SU-DHL-6 (cell line): ENCODE measurements around the gene ARHGEF37.

Experiments used
- H2AFZ ChIP-seq: fragments of 200-600 bp; sonication (generic); 2 replicates; pipeline ENCODE4 v1.6.1; 2014; ENCODE audit warnings: low read depth, mild to moderate bottlenecking, moderate library complexity, mixed read lengths, antibody characterized with exemption, low read length; ENCODE audit not compliant: severe bottlenecking
- H3F3A ChIP-seq: fragments of 200-600 bp; shearing (Covaris generic); 2 replicates; pipeline ENCODE4 v1.6.0; 2016; ENCODE audit warnings: antibody characterized with exemption, mild to moderate bottlenecking; ENCODE audit not compliant: insufficient read depth
- H3K27ac ChIP-seq: fragments of 200-600 bp; sonication (generic); 2 replicates; pipeline ENCODE4 v1.5.1; 2016; ENCODE audit warnings: low read depth, mild to moderate bottlenecking, low read length, moderate library complexity, mixed read lengths
- H3K27me3 ChIP-seq: fragments of 200-600 bp; sonication (generic), shearing (Covaris generic); 2 replicates; pipeline ENCODE4 v1.6.0; 2014; ENCODE audit warnings: mild to moderate bottlenecking, low read length
- H3K36me3 ChIP-seq: fragments of 200-600 bp; sonication (generic); 2 replicates; pipeline ENCODE4 v1.6.1; 2014; ENCODE audit warnings: mild to moderate bottlenecking, low read length, mixed read lengths
- H3K4me2 ChIP-seq: fragments of 300-600, 200-600 bp; shearing (Covaris generic), sonication (generic); 2 replicates; pipeline ENCODE4 v1.6.0; 2014; ENCODE audit warnings: low read length, low read depth, mild to moderate bottlenecking; ENCODE audit not compliant: poor library complexity, severe bottlenecking
- H3K4me3 ChIP-seq: fragments of 200-600 bp; sonication (generic); 2 replicates; pipeline ENCODE4 v1.5.1; 2014; ENCODE audit warnings: antibody characterized with exemption, low read length, mild to moderate bottlenecking, mixed read lengths; ENCODE audit not compliant: insufficient read depth, poor library complexity, severe bottlenecking
- H3K79me2 ChIP-seq: fragments of 200-600 bp; sonication (generic); 2 replicates; pipeline ENCODE4 v1.6.1; 2014; ENCODE audit warnings: mild to moderate bottlenecking, low read length, moderate library complexity; ENCODE audit not compliant: insufficient read depth
- H3K9ac ChIP-seq: fragments of 200-600 bp; sonication (generic); 2 replicates; pipeline ENCODE4 v1.7.0; 2014; ENCODE audit warnings: mild to moderate bottlenecking, low read length
- H3K9me2 ChIP-seq: fragments of 200-600 bp; sonication (generic); replicated peaks from 2 replicates; pipeline ENCODE4 v1.6.1; 2014; ENCODE audit warnings: low read length; ENCODE audit not compliant: insufficient read depth
- H3K9me3 ChIP-seq: fragments of 200-600 bp; sonication (generic); 2 replicates; pipeline ENCODE4 v1.6.1; 2014; ENCODE audit warnings: low read length, mixed read lengths; ENCODE audit not compliant: insufficient read depth
- H4K20me1 ChIP-seq: fragments of 200-600 bp; sonication (generic); 2 replicates; pipeline ENCODE4 v1.6.1; 2014; ENCODE audit warnings: low read depth, mild to moderate bottlenecking, antibody characterized with exemption, low read length, moderate library complexity, mixed read lengths
- CTCF ChIP-seq: fragments of 200-600 bp; sonication (generic); IDR thresholded peaks from one replicate; pipeline ENCODE4 v1.5.1; 2017; ENCODE audit warnings: antibody characterized with exemption, mild to moderate bottlenecking, low read length, moderate library complexity; ENCODE audit not compliant: insufficient read depth, poor library complexity, severe bottlenecking
- EZH2phosphoT487 ChIP-seq: fragments of 200-600 bp; sonication (generic), shearing (Covaris generic); conservative IDR thresholded peaks from 2 replicates; pipeline ENCODE4 v1.6.1; 2018; ENCODE audit warnings: mild to moderate bottlenecking, antibody characterized with exemption, low read length, moderate library complexity, mixed read lengths

Gene ARHGEF37

GRCh38 chr5:149636861-149637246 is 55.6 kb downstream of the ARHGEF37 start:
- no peaks in the 10 kb centered on the region for H3F3A ChIP-seq
- H4K20me1 ChIP-seq = no peaks in the 10 kb centered on the region
- no peaks in the 10 kb centered on the region for H3K36me3 ChIP-seq
- no peak overlapping the region for H3K4me2 ChIP-seq
- no peaks in the 10 kb centered on the region for H3K79me2 ChIP-seq
- no peaks in the 10 kb centered on the region for H3K9me3 ChIP-seq
- H2AFZ ChIP-seq = no peak overlapping the region
- H3K27ac ChIP-seq = no peak overlapping the region
- H3K4me3 ChIP-seq = no peak overlapping the region
- no peak overlapping the region for H3K9ac ChIP-seq
- no peaks in the 10 kb centered on the region for H3K9me2 ChIP-seq
- no peaks in the 10 kb centered on the region for H3K27me3 ChIP-seq
- TF ChIP-seq EZH2phosphoT487 (no peak), CTCF (peak; percentile 90)

GRCh38 chr5:149638136-149638535 is 56.8 kb downstream of the ARHGEF37 start:
- Histone ChIP-seq H3K79me2 (no peaks in the 10 kb centered on the region), H3K9me2 (no peaks in the 10 kb centered on the region), H3K27ac (no peak overlapping the region), H3F3A (no peaks in the 10 kb centered on the region), H4K20me1 (no peaks in the 10 kb centered on the region), H3K27me3 (no peaks in the 10 kb centered on the region), H3K9ac (no peak overlapping the region), H3K9me3 (no peaks in the 10 kb centered on the region), H2AFZ (no peak overlapping the region), H3K36me3 (no peaks in the 10 kb centered on the region), H3K4me2 (no peak overlapping the region), H3K4me3 (no peak overlapping the region)
- TF ChIP-seq EZH2phosphoT487 (no peak), CTCF (no peak)

- no peak overlapping the region for H3K27ac ChIP-seq
- H3K9me3 ChIP-seq = no peaks in the 10 kb centered on the region
- no peaks in the 10 kb centered on the region for H4K20me1 ChIP-seq
- H3K9ac ChIP-seq = no peak overlapping the region
- H3K27me3 ChIP-seq = no peaks in the 10 kb centered on the region
- no peak overlapping the region for H2AFZ ChIP-seq
- H3K4me2 ChIP-seq = no peak overlapping the region
- H3K36me3 ChIP-seq = no peaks in the 10 kb centered on the region
- no peak overlapping the region for H3K4me3 ChIP-seq
- H3K79me2 ChIP-seq = no peaks in the 10 kb centered on the region
- no peaks in the 10 kb centered on the region for H3F3A ChIP-seq
- H3K9me2 ChIP-seq = no peaks in the 10 kb centered on the region
- TF ChIP-seq CTCF (no peak), EZH2phosphoT487 (no peak)
These were observed 57.4 kb downstream of the ARHGEF37 start for GRCh38 chr5:149638546-149639241.
